ENCODE results near the gene ZNF556.

- TF ChIP-seq CTCF (IDR thresholded peaks at IDR 0.05) (no peak), POLR2A (IDR thresholded peaks at IDR 0.05) (no peak)
Measured at GRCh38 chr19:2927032-2927430, 59.9 kb downstream of the ZNF556 start.

Measured in adrenal gland (tissue), 5 donors.